Activated B cell treated with CpG ODN at 0.5 μM for 24 hours (primary cell): ENCODE measurements around the gene PAXIP1. TPM values are rescaled to one million over a fixed set of nuclear protein-coding genes. Genes with fewer than 3 reads are reported as not detected.
A peak's percentile ranks its signal among the peaks of the same experiment; 100 is the strongest.

Experiments
- ATAC-seq: fragments of 200-7000 bp; cut with Tn5 transposase; one replicate; pipeline ENCODE4 v1.10.0; 2021; ENCODE audit warnings: low read depth, mild to moderate bottlenecking, moderate library complexity
- CTCF ChIA-PET: fragments of 350-600 bp; sonication (Branson Sonifier 250); formaldehyde crosslinking; loops from one replicate; lab custom pipeline; 2021; ENCODE audit warnings: antibody characterized with exemption; lab: Charles Lee
- POLR2A ChIA-PET: fragments of 350-600 bp; sonication (Branson Sonifier 250); formaldehyde crosslinking; loops from one replicate; lab custom pipeline; 2021; ENCODE audit warnings: antibody characterized with exemption; lab: Charles Lee
- DNase-seq: peaks from one replicate; pipeline ENCODE4 v3.0.0; 2022
- H3K27ac Mint-ChIP-seq: one replicate; pipeline ENCODE4 v1.8.0; 2020; ENCODE audit warnings: mixed read lengths
- H3K27me3 Mint-ChIP-seq: one replicate; pipeline ENCODE4 v1.8.0; 2021; ENCODE audit warnings: mixed read lengths
- H3K36me3 Mint-ChIP-seq: one replicate; pipeline ENCODE4 v1.8.0; 2021; ENCODE audit warnings: low read depth, mixed read lengths
- H3K4me1 Mint-ChIP-seq: one replicate; pipeline ENCODE4 v1.8.0; 2021; ENCODE audit warnings: mixed read lengths
- H3K4me3 Mint-ChIP-seq: one replicate; pipeline ENCODE4 v1.8.0; 2020; ENCODE audit warnings: mild to moderate bottlenecking, mixed read lengths
- H3K9me3 Mint-ChIP-seq: one replicate; pipeline ENCODE4 v1.8.0; 2020; ENCODE audit warnings: mixed read lengths
- CTCF ChIP-seq: fragments of 200-600 bp; IDR thresholded peaks from one replicate; pipeline ENCODE4 v1.8.0; 2022; ENCODE audit warnings: antibody characterized with exemption, mild to moderate bottlenecking
- intact Hi-C: fragments of 100-400 bp; cut with micrococcal nuclease; formaldehyde crosslinking; loops from one replicate; pipeline ENCODE4 v1.15.1; 2024
- total RNA-seq: library from RNA; stranded (reverse); gene quantifications from 2 replicates; pipeline ENCODE4 v1.2.3, GENCODE V29; 2022

PAXIP1 gene
- total RNA-seq, 1 donor from 2014 or later = 15.2 TPM

- H3K27ac Mint-ChIP-seq = no peak overlapping the region
These were observed 25.7 kb downstream of the PAXIP1 start for GRCh38 chr7:154977250-154977649.

GRCh38 chr7:154976844-154977243, 26.1 kb downstream of the PAXIP1 start:
- H3K27me3 Mint-ChIP-seq = no peaks in the 10 kb centered on the region
- peaks cover 4% of the 10 kb centered on the region for H3K9me3 Mint-ChIP-seq

More at GRCh38 chr7:154977250-154977649, 25.7 kb downstream of the PAXIP1 start:
- Mint-ChIP-seq H3K27me3 (no peaks in the 10 kb centered on the region), H3K9me3 (peaks cover 4% of the 10 kb centered on the region), H3K4me1 (peaks cover 16% of the 10 kb centered on the region), H3K36me3 (peaks cover 42% of the 10 kb centered on the region), H3K4me3 (no peak overlapping the region)
- no peak for TF ChIP-seq CTCF
- DNase-seq (no peak), ATAC-seq (no peak)
- intact Hi-C loops = no loop called here
- CTCF ChIA-PET = interaction anchor here (1.8 kb wide), 1 partner anchor 32 kb away, joined by 4 read pairs; no protein-coding TSS in a partner anchor
- POLR2A ChIA-PET = no interaction called here

GRCh38 chr7:154975984-154976383, 26.9 kb downstream of the PAXIP1 start:
- peak overlapping the region; percentile 47 for H3K27ac Mint-ChIP-seq
- TF ChIP-seq CTCF = no peak
- no peak for ATAC-seq
- ChIA-PET CTCF (interaction anchor here (1.8 kb wide), 1 partner anchor 33 kb away, joined by 4 read pairs; no protein-coding TSS in a partner anchor), POLR2A (interaction anchor here (0.6 kb wide), 1 partner anchor 48 kb away, joined by 3 read pairs; no protein-coding TSS in a partner anchor)
- intact Hi-C loops = no loop called here
- peaks cover 4% of the 10 kb centered on the region for H3K9me3 Mint-ChIP-seq
- peaks cover 12% of the 10 kb centered on the region for H3K4me1 Mint-ChIP-seq
- DNase-seq = no peak
- peaks cover 48% of the 10 kb centered on the region for H3K36me3 Mint-ChIP-seq
- H3K4me3 Mint-ChIP-seq = peak overlapping the region; percentile 42
- no peaks in the 10 kb centered on the region for H3K27me3 Mint-ChIP-seq

More at GRCh38 chr7:154976844-154977243, 26.1 kb downstream of the PAXIP1 start:
- H3K27ac Mint-ChIP-seq = no peak overlapping the region
- no peak for DNase-seq
- ChIA-PET POLR2A (no interaction called here), CTCF (interaction anchor here (1.8 kb wide), 1 partner anchor 32 kb away, joined by 4 read pairs; no protein-coding TSS in a partner anchor)
- no peak for TF ChIP-seq CTCF
- H3K4me1 Mint-ChIP-seq = peaks cover 13% of the 10 kb centered on the region
- intact Hi-C loops = no loop called here
- no peak for ATAC-seq
- peaks cover 42% of the 10 kb centered on the region for H3K36me3 Mint-ChIP-seq
- H3K4me3 Mint-ChIP-seq = no peak overlapping the region

GRCh38 chr7:154973381-154973780, 29.5 kb downstream of the PAXIP1 start:
- no peaks in the 10 kb centered on the region for H3K27me3 Mint-ChIP-seq
- no peak overlapping the region for H3K27ac Mint-ChIP-seq
- ATAC-seq = no peak
- peaks cover 4% of the 10 kb centered on the region for H3K9me3 Mint-ChIP-seq
- intact Hi-C loops = no loop called here
- TF ChIP-seq CTCF = no peak
- ChIA-PET CTCF (no interaction called here), POLR2A (interaction anchor here (0.8 kb wide), 1 partner anchor 30 kb away, joined by 3 read pairs; the partner anchor contains the start of gene PAXIP1)
- no peak overlapping the region for H3K4me3 Mint-ChIP-seq
- DNase-seq = no peak
- peaks cover 57% of the 10 kb centered on the region for H3K36me3 Mint-ChIP-seq
- peaks cover 12% of the 10 kb centered on the region for H3K4me1 Mint-ChIP-seq

GRCh38 chr7:154968336-154969001, 34.5 kb downstream of the PAXIP1 start:
- no peak for TF ChIP-seq CTCF
- no peak for ATAC-seq
- DNase-seq = no peak
- no peak overlapping the region for H3K27ac Mint-ChIP-seq
- intact Hi-C loops = no loop called here
- ChIA-PET POLR2A (no interaction called here), CTCF (no interaction called here)
- no peaks in the 10 kb centered on the region for H3K27me3 Mint-ChIP-seq
- peaks cover 82% of the 10 kb centered on the region for H3K36me3 Mint-ChIP-seq
- H3K4me3 Mint-ChIP-seq = no peak overlapping the region
- no peaks in the 10 kb centered on the region for H3K9me3 Mint-ChIP-seq
- H3K4me1 Mint-ChIP-seq = no peaks in the 10 kb centered on the region
